Measurements from ENCODE around the gene ORMDL3. TPM values are rescaled to one million over a fixed set of nuclear protein-coding genes. Genes with fewer than 3 reads are reported as not detected.
A peak's percentile ranks its signal among the peaks of the same experiment; 100 is the strongest.

The ORMDL3 gene
- 65.7 and 65.8 TPM in 2 replicates for total RNA-seq

DNA sequence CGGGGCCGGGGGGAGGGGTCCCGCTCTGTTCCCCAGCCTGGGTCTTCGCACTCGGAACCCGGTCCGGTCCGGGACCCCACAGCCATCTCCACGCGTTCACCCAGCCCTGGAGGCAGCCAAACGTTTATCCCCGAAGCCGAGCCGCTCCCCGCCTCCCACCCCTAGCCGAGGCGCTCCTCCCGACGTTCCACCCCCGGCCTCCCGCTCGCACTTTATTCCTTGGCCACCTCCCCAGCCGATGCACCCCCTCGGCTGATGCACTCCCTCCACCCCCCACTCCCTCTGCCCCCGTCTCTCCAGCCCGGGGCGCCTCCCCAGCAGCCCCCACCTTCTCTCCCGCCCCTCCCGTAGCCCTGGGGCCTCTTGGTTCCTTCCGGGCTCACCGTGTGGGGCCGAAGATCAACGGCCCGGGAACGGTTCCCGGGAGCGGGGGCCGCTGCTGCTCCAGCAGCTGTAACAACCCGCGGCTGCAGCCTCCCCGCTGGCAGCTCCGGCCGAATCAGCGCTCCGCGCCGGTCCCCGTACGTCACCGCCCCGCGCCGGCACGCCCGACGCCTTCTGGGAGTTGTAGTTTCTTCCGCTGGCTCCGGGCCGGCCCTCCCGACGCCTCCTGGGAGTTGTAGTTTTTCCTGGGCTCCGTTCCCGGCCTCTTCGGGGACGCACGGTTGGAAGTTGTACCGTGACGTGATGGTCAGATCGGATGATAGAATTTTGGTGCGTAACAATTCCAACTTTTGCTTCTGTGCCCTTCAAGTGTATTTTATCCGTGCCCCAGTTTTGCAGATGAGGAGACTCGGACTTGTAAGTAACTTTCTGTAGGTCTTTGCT, at the start of gene ORMDL3, which contains the start of gene LRRC3C:
TSS of gene ORMDL3 (minus strand) at position 501 of the 828 bp plus-strand sequence. CDS start 3,398 bp downstream, outside the sequence.
TSS of gene LRRC3C (plus strand) at position 632 of the 828 bp plus-strand sequence. CDS start 13,792 bp downstream, outside the sequence.
- Mint-ChIP-seq H3K27me3 (no peaks in the 10 kb centered on the region), H3K9me3 (no peaks in the 10 kb centered on the region), H3K4me1 (peaks cover 47% of the 10 kb centered on the region), H3K4me3 (peak within 1 kb of the TSS; percentile 88), H3K27ac (peak within 1 kb of the TSS; percentile 80), H3K36me3 (ENCODE audit: low read depth) (peaks cover 19% of the 10 kb centered on the region)
- DNase-seq, result peak; percentile 98
- intact Hi-C loops (cut with micrococcal nuclease), result loop anchor here (1.0 to 10.0 kb wide), 8 partner anchors 13 to 290 kb away; partner anchors contain the start of genes PGAP3, PSMD3 and STARD3

- intact Hi-C loops (cut with micrococcal nuclease), result no loop called here
- no peak overlapping the region for H3K4me3 Mint-ChIP-seq
- no peaks in the 10 kb centered on the region for H3K9me3 Mint-ChIP-seq
- H3K4me1 Mint-ChIP-seq, result peaks cover 13% of the 10 kb centered on the region
- peaks cover 26% of the 10 kb centered on the region for H3K27me3 Mint-ChIP-seq
- no peaks in the 10 kb centered on the region for H3K36me3 Mint-ChIP-seq (ENCODE audit: low read depth)
- no peak overlapping the region for H3K27ac Mint-ChIP-seq
- no peak for DNase-seq
Measured at GRCh38 chr17:39975801-39976200, 48.4 kb upstream of the ORMDL3 start.

DNA sequence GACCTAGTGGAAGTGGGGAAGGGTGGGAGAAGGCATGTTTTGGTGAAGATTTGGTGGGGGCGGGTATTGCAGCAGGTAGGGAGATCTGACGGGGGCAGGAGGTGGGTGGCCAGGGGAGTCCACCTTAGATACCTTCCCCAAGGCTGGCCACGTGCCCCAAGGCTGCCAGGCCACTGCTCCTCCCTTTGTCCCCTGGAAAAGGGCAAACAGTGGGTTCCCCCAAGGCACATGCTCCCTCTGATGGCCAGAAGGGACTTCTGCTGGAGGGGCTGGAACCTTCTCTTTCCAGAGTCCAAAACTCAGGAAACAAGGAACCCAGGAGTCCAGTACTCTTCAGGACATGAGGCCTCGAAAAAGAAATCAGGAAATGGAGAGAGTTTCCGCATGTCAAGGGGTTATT, 47.0 kb upstream of the ORMDL3 start:
- peaks cover 5% of the 10 kb centered on the region for H3K4me1 Mint-ChIP-seq
- no peaks in the 10 kb centered on the region for H3K9me3 Mint-ChIP-seq
- intact Hi-C loops (cut with micrococcal nuclease), result no loop called here
- H3K4me3 Mint-ChIP-seq, result no peak overlapping the region
- H3K27ac Mint-ChIP-seq, result no peak overlapping the region
- H3K27me3 Mint-ChIP-seq, result peaks cover 26% of the 10 kb centered on the region
- no peak for DNase-seq
- no peaks in the 10 kb centered on the region for H3K36me3 Mint-ChIP-seq (ENCODE audit: low read depth)

DNA sequence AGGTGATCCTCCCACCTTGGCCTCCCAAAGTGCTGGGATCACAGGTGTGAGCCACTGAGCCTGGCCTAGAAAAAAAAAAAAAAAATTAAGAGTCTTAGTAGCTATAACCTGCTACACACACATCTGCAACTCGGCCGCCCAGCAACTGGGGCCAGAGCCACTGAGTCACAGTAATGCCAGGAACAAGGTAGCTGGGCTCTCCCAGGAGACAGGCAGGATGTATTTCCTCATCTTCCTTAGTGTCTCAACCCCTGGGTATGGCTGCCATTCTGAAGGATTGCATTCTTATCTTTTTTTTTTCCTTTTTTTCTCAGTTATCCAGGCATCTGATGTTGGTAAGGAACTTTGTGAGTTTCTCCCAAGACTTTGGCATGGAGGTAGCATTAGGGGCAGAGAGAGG, 46.1 kb upstream of the ORMDL3 start:
- no peak overlapping the region for H3K27ac Mint-ChIP-seq
- H3K36me3 Mint-ChIP-seq (ENCODE audit: low read depth), result no peaks in the 10 kb centered on the region
- intact Hi-C loops (cut with micrococcal nuclease), result no loop called here
- H3K27me3 Mint-ChIP-seq, result peaks cover 24% of the 10 kb centered on the region
- no peak overlapping the region for H3K4me3 Mint-ChIP-seq
- no peak for DNase-seq
- H3K4me1 Mint-ChIP-seq, result no peaks in the 10 kb centered on the region
- no peaks in the 10 kb centered on the region for H3K9me3 Mint-ChIP-seq

GRCh38 chr17:39972271-39972670, 44.9 kb upstream of the ORMDL3 start:
- intact Hi-C loops (cut with micrococcal nuclease), result no loop called here
- no peak for DNase-seq
- no peaks in the 10 kb centered on the region for H3K4me1 Mint-ChIP-seq
- no peak overlapping the region for H3K4me3 Mint-ChIP-seq
- no peak overlapping the region for H3K27ac Mint-ChIP-seq
- H3K27me3 Mint-ChIP-seq, result peaks cover 24% of the 10 kb centered on the region
- no peaks in the 10 kb centered on the region for H3K36me3 Mint-ChIP-seq (ENCODE audit: low read depth)
- no peaks in the 10 kb centered on the region for H3K9me3 Mint-ChIP-seq

DNA sequence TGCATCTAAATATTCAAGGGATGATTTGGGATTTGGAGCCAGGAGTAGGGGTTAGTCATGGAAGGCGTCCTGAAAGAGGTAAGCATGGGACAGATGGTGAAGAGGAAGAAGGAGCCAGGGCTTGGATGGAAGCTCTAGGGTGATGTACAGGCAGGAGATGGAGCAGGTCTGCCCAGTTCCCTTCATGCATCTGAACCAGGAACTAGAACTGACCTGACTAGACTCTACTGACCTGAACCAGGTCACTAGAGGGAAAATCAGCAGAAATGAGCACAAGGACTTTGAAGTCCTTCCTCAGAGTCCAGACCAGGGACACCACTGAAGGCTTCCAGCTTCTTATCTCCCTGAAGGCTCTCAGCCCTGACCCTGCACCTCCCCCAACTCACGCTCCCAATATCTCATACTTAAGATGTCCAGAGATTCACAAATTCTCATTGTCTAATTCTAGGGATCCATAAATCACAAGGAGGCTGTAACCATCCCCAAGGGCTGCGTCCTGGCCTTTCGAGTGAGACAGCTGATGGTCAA, 43.7 kb upstream of the ORMDL3 start:
- no peak for DNase-seq
- Mint-ChIP-seq H3K9me3 (no peaks in the 10 kb centered on the region), H3K4me1 (no peaks in the 10 kb centered on the region), H3K36me3 (ENCODE audit: low read depth) (no peaks in the 10 kb centered on the region), H3K27me3 (peaks cover 24% of the 10 kb centered on the region), H3K4me3 (no peak overlapping the region), H3K27ac (no peak overlapping the region)
- intact Hi-C loops (cut with micrococcal nuclease), result no loop called here

GRCh38 chr17:39970157-39970692, 42.8 kb upstream of the ORMDL3 start:
- DNase-seq, result no peak
- no peak overlapping the region for H3K27ac Mint-ChIP-seq

DNA sequence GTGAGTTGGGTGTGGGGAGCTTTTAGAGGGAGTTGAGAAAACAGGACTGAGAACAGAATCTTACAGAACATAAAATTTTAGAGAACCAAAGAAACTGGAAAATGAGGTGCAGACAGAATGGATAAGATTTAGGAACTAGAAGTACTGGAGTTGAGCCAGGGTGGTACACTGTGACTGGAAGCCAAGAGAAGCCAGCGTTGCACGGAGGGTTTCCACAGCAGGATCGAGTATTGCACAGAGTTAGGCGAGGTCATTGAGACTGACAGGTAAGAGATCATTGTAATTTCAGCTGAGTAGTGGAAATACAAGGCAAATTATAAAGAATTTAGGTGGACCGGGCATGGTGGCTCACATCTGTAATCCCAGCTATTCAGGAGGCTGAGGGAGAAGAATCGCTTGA, 42.0 kb upstream of the ORMDL3 start:
- no peak for DNase-seq
- Mint-ChIP-seq H3K4me3 (no peak overlapping the region), H3K36me3 (ENCODE audit: low read depth) (no peaks in the 10 kb centered on the region), H3K9me3 (no peaks in the 10 kb centered on the region), H3K27me3 (peaks cover 20% of the 10 kb centered on the region), H3K4me1 (no peaks in the 10 kb centered on the region), H3K27ac (no peak overlapping the region)
- intact Hi-C loops (cut with micrococcal nuclease), result no loop called here

More at GRCh38 chr17:39970157-39970692, 42.8 kb upstream of the ORMDL3 start:
- intact Hi-C loops (cut with micrococcal nuclease), result no loop called here
- no peaks in the 10 kb centered on the region for H3K4me1 Mint-ChIP-seq
- no peaks in the 10 kb centered on the region for H3K36me3 Mint-ChIP-seq (ENCODE audit: low read depth)
- no peak overlapping the region for H3K4me3 Mint-ChIP-seq
- H3K9me3 Mint-ChIP-seq, result no peaks in the 10 kb centered on the region
- H3K27me3 Mint-ChIP-seq, result peaks cover 20% of the 10 kb centered on the region

- peaks cover 19% of the 10 kb centered on the region for H3K27me3 Mint-ChIP-seq
- no peak overlapping the region for H3K27ac Mint-ChIP-seq
- no peak for DNase-seq
- H3K4me1 Mint-ChIP-seq, result peaks cover 4% of the 10 kb centered on the region
- H3K36me3 Mint-ChIP-seq (ENCODE audit: low read depth), result no peaks in the 10 kb centered on the region
- H3K4me3 Mint-ChIP-seq, result no peak overlapping the region
- intact Hi-C loops (cut with micrococcal nuclease), result no loop called here
- H3K9me3 Mint-ChIP-seq, result no peaks in the 10 kb centered on the region
Measured at GRCh38 chr17:39968761-39969160, 41.4 kb upstream of the ORMDL3 start.

- H3K27me3 Mint-ChIP-seq, result peaks cover 11% of the 10 kb centered on the region
- H3K4me3 Mint-ChIP-seq, result no peak overlapping the region
- intact Hi-C loops (cut with micrococcal nuclease), result no loop called here
- no peaks in the 10 kb centered on the region for H3K9me3 Mint-ChIP-seq
- peaks cover 16% of the 10 kb centered on the region for H3K4me1 Mint-ChIP-seq
- DNase-seq, result no peak
- H3K27ac Mint-ChIP-seq, result no peak overlapping the region
- no peaks in the 10 kb centered on the region for H3K36me3 Mint-ChIP-seq (ENCODE audit: low read depth)
Measured at GRCh38 chr17:39966771-39967170, 39.4 kb upstream of the ORMDL3 start.

DNA sequence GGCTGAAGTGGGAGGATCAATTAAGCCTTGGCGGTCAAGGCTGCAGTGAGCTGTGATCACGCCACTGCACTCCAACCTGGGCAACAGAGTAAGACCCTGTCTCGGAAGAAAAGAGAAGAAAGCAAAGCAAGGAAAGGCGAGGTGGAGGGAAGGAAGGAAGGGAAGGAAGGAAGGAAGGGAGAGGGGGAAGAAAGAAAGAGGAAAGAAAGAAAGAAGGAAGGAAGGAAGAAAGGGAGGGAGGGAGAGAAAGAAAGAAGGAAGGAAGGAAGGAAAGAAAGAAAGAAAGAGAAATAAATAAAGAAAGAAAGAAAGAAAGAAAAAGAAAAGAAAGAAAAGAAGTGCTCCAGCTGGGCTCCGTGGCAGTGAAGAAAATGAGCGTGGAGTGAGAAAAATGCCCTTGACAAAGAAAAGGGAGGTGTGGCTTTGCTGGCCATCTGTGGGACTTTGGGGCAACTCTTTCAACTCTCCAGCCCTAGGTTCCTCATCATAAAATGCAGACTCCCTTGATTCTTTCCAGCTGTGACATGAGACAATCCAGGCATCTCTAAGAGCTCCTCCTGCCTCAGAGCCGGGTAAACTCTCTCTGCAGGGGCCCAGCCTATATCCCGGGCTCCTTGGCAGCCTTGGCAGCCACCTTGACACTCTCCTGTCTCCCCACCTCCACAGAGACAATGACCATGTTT, 37.8 kb upstream of the ORMDL3 start:
- H3K4me1 Mint-ChIP-seq, result peaks cover 16% of the 10 kb centered on the region
- H3K4me3 Mint-ChIP-seq, result no peak overlapping the region
- H3K27ac Mint-ChIP-seq, result no peak overlapping the region

GRCh38 chr17:39963829-39964228, 36.4 kb upstream of the ORMDL3 start:
- H3K4me3 Mint-ChIP-seq, result peak overlapping the region; percentile 5
- intact Hi-C loops (cut with micrococcal nuclease), result no loop called here
- H3K27me3 Mint-ChIP-seq, result no peaks in the 10 kb centered on the region
- H3K27ac Mint-ChIP-seq, result peak overlapping the region; percentile 38
- DNase-seq, result peak; percentile 72
- H3K9me3 Mint-ChIP-seq, result no peaks in the 10 kb centered on the region
- peaks cover 21% of the 10 kb centered on the region for H3K4me1 Mint-ChIP-seq
- no peaks in the 10 kb centered on the region for H3K36me3 Mint-ChIP-seq (ENCODE audit: low read depth)

More for the DNA sequence above, 37.8 kb upstream of the ORMDL3 start:
- Mint-ChIP-seq H3K36me3 (ENCODE audit: low read depth) (no peaks in the 10 kb centered on the region), H3K27me3 (peaks cover 4% of the 10 kb centered on the region), H3K9me3 (no peaks in the 10 kb centered on the region)
- intact Hi-C loops (cut with micrococcal nuclease), result no loop called here
- DNase-seq, result no peak

- Mint-ChIP-seq H3K27ac (peak within 1 kb of the TSS; percentile 74), H3K4me3 (peak within 1 kb of the TSS; percentile 56), H3K27me3 (no peaks in the 10 kb centered on the region), H3K36me3 (ENCODE audit: low read depth) (no peaks in the 10 kb centered on the region), H3K9me3 (no peaks in the 10 kb centered on the region), H3K4me1 (peaks cover 22% of the 10 kb centered on the region)
- intact Hi-C loops (cut with micrococcal nuclease), result no loop called here
- no peak for DNase-seq
Measured at GRCh38 chr17:39962642-39963220, 35.3 kb upstream of the ORMDL3 start, which contains the start of gene GSDMA. Gene GSDMA, plus strand, starts transcription at chr17:39963004. Its CDS starts 2,684 bp downstream, at chr17:39965688.
